K562 (cell line): ENCODE measurements around the gene GRHL3. TPM values are rescaled to one million over a fixed set of nuclear protein-coding genes. Genes with fewer than 3 reads are reported as not detected.

ENCODE experiments used
- ATAC-seq: fragments of 200-7000 bp; cut with Tn5 transposase; 3 replicates; pipeline ENCODE4 v1.9.1; 2020; ENCODE audit warnings: moderate library complexity
- BruUV-seq: library from RNA; stranded (reverse); fragments of 400-500 nt; replicated peaks from 2 replicates; lab custom pipeline; 2021; lab: Mats Ljungman, UMichigan
- CTCF ChIA-PET: fragments of 300-600 bp; formaldehyde crosslinking; extraction: SDS; loops from one replicate; lab custom pipeline; 2021; ENCODE audit warnings: low intra/inter-chr PET ratio; lab: Yijun Ruan, JAX
- POLR2A ChIA-PET: fragments of 300-600, 350-650 bp; sonication (Branson Sonifier 250); formaldehyde crosslinking; extraction: SDS; loops from one replicate; lab custom pipeline; 2021; ENCODE audit warnings: antibody characterized with exemption, inconsistent platforms; lab: Yijun Ruan, JAX
- DNase-seq, 4 experiments: peaks; one replicate each; pipeline versions ENCODE4 v3.0.0 to v3.0.0-alpha.2; 2011 to 2018; ENCODE audit warnings: low spot score in 3 of 4, mixed read lengths in 3 of 4; ENCODE audit errors: extremely low read depth in 1 of 4
- FAIRE-seq: peaks from 2 replicates; lab custom pipeline; 2011; peaks lifted over from hg19 to GRCh38; lab: Jason Lieb, UNC
- H2AFZ ChIP-seq: 2 replicates; pipeline ENCODE4 v1.6.0; 2011; ENCODE audit warnings: low read depth, low read length, control low read depth, inconsistent platforms
- H3K27ac ChIP-seq: fragments of 200-600 bp; 3 replicates; pipeline ENCODE4 v1.8.0; 2011; ENCODE audit warnings: low read depth, mild to moderate bottlenecking, control low read depth, inconsistent platforms, low read length, moderate library complexity, mixed read lengths; ENCODE audit errors: extremely low read depth
- H3K27me3 ChIP-seq, 2 experiments: fragments of 300-600 bp in 1 of 2; 2 replicates in 1 of 2; 3 replicates in 1 of 2; pipeline versions ENCODE4 v1.6.0 to v1.8.0; 2011; ENCODE audit warnings: inconsistent platforms in 2 of 2, low read length in 2 of 2, mild to moderate bottlenecking in 1 of 2, mixed read lengths in 1 of 2, moderate library complexity in 1 of 2; ENCODE audit not compliant: control insufficient read depth in 2 of 2, insufficient read depth in 2 of 2
- H3K36me3 ChIP-seq: fragments of 300-600 bp; 3 replicates; pipeline ENCODE4 v1.8.0; 2011; ENCODE audit warnings: mild to moderate bottlenecking, low read length, inconsistent platforms; ENCODE audit not compliant: control insufficient read depth, insufficient read depth
- H3K4me1 ChIP-seq, 2 experiments: fragments of 200-600 bp in 1 of 2; replicated peaks in 1 of 2; 2 replicates in 1 of 2; 3 replicates in 1 of 2; pipeline versions ENCODE4 v1.5.1 to v1.8.0; 2011; ENCODE audit warnings: inconsistent platforms in 2 of 2, low read length in 2 of 2, mild to moderate bottlenecking in 1 of 2, mixed read lengths in 1 of 2, moderate library complexity in 1 of 2; ENCODE audit not compliant: control insufficient read depth in 2 of 2, insufficient read depth in 2 of 2
- H3K4me2 ChIP-seq: 2 replicates; pipeline ENCODE4 v1.6.1; 2011; ENCODE audit warnings: low read length, control low read depth, inconsistent platforms, mixed read lengths; ENCODE audit not compliant: insufficient read depth
- H3K4me3 ChIP-seq: fragments of 200-600 bp; sonication (generic), shearing (Covaris generic); 2 replicates; pipeline ENCODE4 v1.5.1; 2016; ENCODE audit warnings: control low read depth, inconsistent platforms
- H3K79me2 ChIP-seq: fragments of 200-600 bp; 3 replicates; pipeline ENCODE4 v1.8.0; 2011; ENCODE audit warnings: low read length, inconsistent platforms; ENCODE audit not compliant: control insufficient read depth, insufficient read depth
- H3K9ac ChIP-seq, 2 experiments: 2 replicates each; pipeline versions ENCODE4 v1.6.0 to v1.6.1; 2011; ENCODE audit warnings: low read depth in 2 of 2, low read length in 2 of 2, control low read depth in 1 of 2, inconsistent platforms in 1 of 2, mild to moderate bottlenecking in 1 of 2, mixed read lengths in 1 of 2; ENCODE audit not compliant: insufficient read depth in 1 of 2
- H3K9me1 ChIP-seq: one replicate; pipeline ENCODE4 v1.6.0; 2011; ENCODE audit warnings: inconsistent platforms, mild to moderate bottlenecking, low read length, moderate library complexity; ENCODE audit not compliant: control insufficient read depth, insufficient read depth
- H3K9me3 ChIP-seq: replicated peaks from 2 replicates; pipeline ENCODE4 v1.5.1; 2011; ENCODE audit warnings: low read depth, low read length, inconsistent platforms; ENCODE audit not compliant: control insufficient read depth, insufficient read depth
- H4K20me1 ChIP-seq: replicated peaks from 2 replicates; pipeline ENCODE4 v1.6.1; 2011; ENCODE audit warnings: low read length, inconsistent platforms, mixed read lengths; ENCODE audit not compliant: control insufficient read depth, insufficient read depth
- ELF2 ChIP-seq: fragments of 250-450 bp; sonication (Bioruptor Pico); IDR thresholded peaks from 2 replicates; pipeline ENCODE4 v1.5.0; 2021; ENCODE audit warnings: mild to moderate bottlenecking
- POLR2G ChIP-seq: fragments of 200-400 bp; formaldehyde crosslinking; IDR thresholded peaks from 2 replicates; pipeline ENCODE4 v1.6.1; 2017; ENCODE audit warnings: low read depth, mild to moderate bottlenecking, antibody characterized with exemption, low read length, moderate library complexity
- TCF3 ChIP-seq: sonication (generic); formaldehyde crosslinking; IDR thresholded peaks from 2 replicates; pipeline ENCODE4 v1.4.0; 2020; ENCODE audit warnings: mild to moderate bottlenecking, missing genetic modification reagents
- ZNF316 ChIP-seq: fragments of 450-650 bp; IDR thresholded peaks from 2 replicates; pipeline ENCODE4 v1.6.1; 2016
- WGBS: fragments of 100-300 bp; shearing (Covaris generic); methylation state at CpG from one replicate; pipeline ENCODE4 v1.1.6; 2016; ENCODE audit warnings: low coverage, mixed read lengths; ENCODE audit not compliant: insufficient coverage; ENCODE audit errors: missing lambda C conversion rate; 5-methylcytosine and 5-hydroxymethylcytosine counted together
- in situ Hi-C: fragments of 300-500 bp; cut with MboI; formaldehyde crosslinking; loops from 4 replicates; pipeline ENCODE4 v1.15.0; 2018; ENCODE audit warnings: inconsistent platforms, mixed read lengths
- intact Hi-C: fragments of 100-400 bp; cut with micrococcal nuclease; formaldehyde crosslinking; loops from 2 replicates; pipeline ENCODE4 v1.14.2; 2022
- polyA plus RNA-seq, 8 experiments: library from polyadenylated mRNA; depleted of rRNA in 4 of 8; stranded (reverse) in 5 of 8; unstranded in 3 of 8; fragments of >200 nt; fragmentation: Nextera tagmentation in 2 of 8; fragmentation: Illumina TruSeq in 1 of 8; extraction: Ambion mirVana in 2 of 8; extraction: Trizol in 1 of 8; gene quantifications; 2 replicates each; pipeline versions ENCODE4 v1.2.1 to v1.2.3, GENCODE V29; 2011 to 2014; ENCODE audit warnings: inconsistent platforms in 1 of 8, missing spikeins in 1 of 8
- total RNA-seq, 7 experiments: library from RNA; depleted of rRNA in 6 of 7; stranded (reverse); fragments of >200 nt in 6 of 7; fragmentation: Illumina TruSeq in 2 of 7; extraction: Trizol in 2 of 7; gene quantifications; 2 replicates each; pipeline versions ENCODE4 v1.2.1 to v1.2.3, GENCODE V29; 2011 to 2021; ENCODE audit warnings: low replicate concordance in 1 of 7
- TF ChIP-seq, protein P1 (sequence below): fragments of 450-650 bp; formaldehyde crosslinking; IDR thresholded peaks from 2 replicates; pipeline ENCODE4 v1.4.0; 2022; ENCODE audit warnings: missing genetic modification characterization
- TF ChIP-seq, protein P2 (sequence below): sonication (generic); formaldehyde crosslinking; IDR thresholded peaks from 2 replicates; pipeline ENCODE4 v1.8.1; 2023; ENCODE audit warnings: missing genetic modification reagents, mild to moderate bottlenecking, borderline replicate concordance

The GRHL3 gene
- total and polyA plus RNA-seq, 9 of the 15 experiments (the other 6 are each of a cell fraction or from before 2014, with no cell fraction given): 0.01 to 0.04 TPM; not detected in 7

DNA sequence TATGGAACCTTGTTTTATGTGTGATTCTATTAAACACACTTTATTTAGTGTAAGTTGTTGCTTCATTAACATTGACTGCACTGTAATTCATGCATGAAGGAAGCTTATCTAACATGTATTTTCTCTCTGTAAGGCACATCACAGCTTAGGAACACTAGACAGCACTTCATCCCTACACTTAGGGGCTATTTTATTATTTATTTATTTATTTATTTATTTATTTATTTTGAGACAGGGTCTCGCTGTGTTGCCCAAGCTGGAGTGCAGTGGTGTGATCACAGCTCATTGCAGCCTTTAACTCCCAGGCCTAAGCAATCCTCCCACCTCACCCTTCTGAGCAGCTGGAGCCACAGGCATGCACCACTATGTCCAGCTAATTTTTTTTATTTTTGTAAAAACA, 30.7 kb upstream of the GRHL3 start (continued):
- TF ChIP-seq, protein P1, sequence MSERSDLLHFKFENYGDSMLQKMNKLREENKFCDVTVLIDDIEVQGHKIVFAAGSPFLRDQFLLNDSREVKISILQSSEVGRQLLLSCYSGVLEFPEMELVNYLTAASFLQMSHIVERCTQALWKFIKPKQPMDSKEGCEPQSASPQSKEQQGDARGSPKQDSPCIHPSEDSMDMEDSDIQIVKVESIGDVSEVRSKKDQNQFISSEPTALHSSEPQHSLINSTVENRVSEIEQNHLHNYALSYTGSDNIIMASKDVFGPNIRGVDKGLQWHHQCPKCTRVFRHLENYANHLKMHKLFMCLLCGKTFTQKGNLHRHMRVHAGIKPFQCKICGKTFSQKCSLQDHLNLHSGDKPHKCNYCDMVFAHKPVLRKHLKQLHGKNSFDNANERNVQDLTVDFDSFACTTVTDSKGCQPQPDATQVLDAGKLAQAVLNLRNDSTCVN (CRISPR knock-in tag): no peak
- TF ChIP-seq POLR2G: no peak
- TF ChIP-seq ELF2 (CRISPR knock-in tag): no peak

DNA sequence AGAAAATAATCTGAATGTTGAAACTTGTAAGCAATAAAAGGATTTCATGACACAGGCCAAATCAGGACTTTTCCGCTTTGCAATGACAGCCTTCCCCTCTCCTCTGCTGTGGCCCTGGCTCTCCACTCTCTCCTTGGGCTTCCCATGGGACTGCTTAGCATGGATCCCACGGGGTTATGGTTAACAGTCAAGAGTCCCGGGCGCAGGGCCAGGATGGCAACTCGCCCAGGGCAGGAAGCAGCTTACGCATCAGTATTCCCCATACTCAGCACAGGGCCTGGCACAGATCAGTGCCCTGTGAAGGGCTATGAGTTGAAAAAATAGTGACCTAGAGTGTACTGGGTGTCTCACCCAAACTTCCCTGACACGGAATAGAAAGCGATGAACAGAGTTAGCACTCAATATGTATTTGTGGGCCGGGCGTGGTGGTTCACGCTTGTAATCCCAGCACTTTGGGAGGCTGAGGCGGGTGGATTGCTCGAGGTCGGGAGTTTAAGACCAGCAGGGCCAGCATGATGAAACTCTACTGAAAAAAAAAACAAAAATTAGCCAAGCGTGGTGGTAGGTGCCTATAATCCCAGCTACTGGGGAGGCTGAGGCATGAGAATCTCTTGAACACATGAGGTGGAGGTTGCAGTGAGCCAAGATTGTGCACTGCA, 29.1 kb upstream of the GRHL3 start:
- in situ Hi-C loops: no loop called here
- no peak for TF ChIP-seq TCF3 (CRISPR knock-in tag)
- TF ChIP-seq, protein P2, sequence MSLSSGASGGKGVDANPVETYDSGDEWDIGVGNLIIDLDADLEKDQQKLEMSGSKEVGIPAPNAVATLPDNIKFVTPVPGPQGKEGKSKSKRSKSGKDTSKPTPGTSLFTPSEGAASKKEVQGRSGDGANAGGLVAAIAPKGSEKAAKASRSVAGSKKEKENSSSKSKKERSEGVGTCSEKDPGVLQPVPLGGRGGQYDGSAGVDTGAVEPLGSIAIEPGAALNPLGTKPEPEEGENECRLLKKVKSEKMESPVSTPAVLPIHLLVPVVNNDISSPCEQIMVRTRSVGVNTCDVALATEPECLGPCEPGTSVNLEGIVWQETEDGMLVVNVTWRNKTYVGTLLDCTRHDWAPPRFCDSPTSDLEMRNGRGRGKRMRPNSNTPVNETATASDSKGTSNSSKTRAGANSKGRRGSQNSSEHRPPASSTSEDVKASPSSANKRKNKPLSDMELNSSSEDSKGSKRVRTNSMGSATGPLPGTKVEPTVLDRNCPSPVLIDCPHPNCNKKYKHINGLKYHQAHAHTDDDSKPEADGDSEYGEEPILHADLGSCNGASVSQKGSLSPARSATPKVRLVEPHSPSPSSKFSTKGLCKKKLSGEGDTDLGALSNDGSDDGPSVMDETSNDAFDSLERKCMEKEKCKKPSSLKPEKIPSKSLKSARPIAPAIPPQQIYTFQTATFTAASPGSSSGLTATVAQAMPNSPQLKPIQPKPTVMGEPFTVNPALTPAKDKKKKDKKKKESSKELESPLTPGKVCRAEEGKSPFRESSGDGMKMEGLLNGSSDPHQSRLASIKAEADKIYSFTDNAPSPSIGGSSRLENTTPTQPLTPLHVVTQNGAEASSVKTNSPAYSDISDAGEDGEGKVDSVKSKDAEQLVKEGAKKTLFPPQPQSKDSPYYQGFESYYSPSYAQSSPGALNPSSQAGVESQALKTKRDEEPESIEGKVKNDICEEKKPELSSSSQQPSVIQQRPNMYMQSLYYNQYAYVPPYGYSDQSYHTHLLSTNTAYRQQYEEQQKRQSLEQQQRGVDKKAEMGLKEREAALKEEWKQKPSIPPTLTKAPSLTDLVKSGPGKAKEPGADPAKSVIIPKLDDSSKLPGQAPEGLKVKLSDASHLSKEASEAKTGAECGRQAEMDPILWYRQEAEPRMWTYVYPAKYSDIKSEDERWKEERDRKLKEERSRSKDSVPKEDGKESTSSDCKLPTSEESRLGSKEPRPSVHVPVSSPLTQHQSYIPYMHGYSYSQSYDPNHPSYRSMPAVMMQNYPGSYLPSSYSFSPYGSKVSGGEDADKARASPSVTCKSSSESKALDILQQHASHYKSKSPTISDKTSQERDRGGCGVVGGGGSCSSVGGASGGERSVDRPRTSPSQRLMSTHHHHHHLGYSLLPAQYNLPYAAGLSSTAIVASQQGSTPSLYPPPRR (CRISPR knock-in tag): no peak
- TF ChIP-seq ZNF316: no peak
- TF ChIP-seq, all 486 proteins: peak for 0
- CTCF ChIA-PET: no interaction called here
- Histone ChIP-seq H3K79me2 (no peaks in the 10 kb centered on the region), H3K4me3 (no peak overlapping the region), H3K4me2 (no peak overlapping the region), H3K36me3 (no peaks in the 10 kb centered on the region), H3K9me1 (peaks cover 5% of the 10 kb centered on the region), H3K4me1 (peaks cover 3 to 8% of the 10 kb centered on the region in 2 experiments; a peak in 4 of 5 replicates), H4K20me1 (no peaks in the 10 kb centered on the region), H3K9me3 (no peaks in the 10 kb centered on the region), H2AFZ (no peak overlapping the region), H3K9ac (no peak overlapping the region), H3K27ac (no peak overlapping the region), H3K27me3 (peaks cover 25 to 49% of the 10 kb centered on the region in 2 experiments)
- intact Hi-C loops: no loop called here
- no peak for FAIRE-seq
- no TSS peak for BruUV-seq
- 5% methylated on average over 15 of the region's 15 CpGs for WGBS
- DNase-seq: no peak
- POLR2A ChIA-PET: interaction anchor here (0.5 to 1.0 kb wide), 3 partner anchors 12 to 95 kb away, joined by 3 to 4 read pairs (median 3); no protein-coding TSS in a partner anchor
- no peak for ATAC-seq
